ENCODE measurements around the gene MAP3K4.

DNA sequence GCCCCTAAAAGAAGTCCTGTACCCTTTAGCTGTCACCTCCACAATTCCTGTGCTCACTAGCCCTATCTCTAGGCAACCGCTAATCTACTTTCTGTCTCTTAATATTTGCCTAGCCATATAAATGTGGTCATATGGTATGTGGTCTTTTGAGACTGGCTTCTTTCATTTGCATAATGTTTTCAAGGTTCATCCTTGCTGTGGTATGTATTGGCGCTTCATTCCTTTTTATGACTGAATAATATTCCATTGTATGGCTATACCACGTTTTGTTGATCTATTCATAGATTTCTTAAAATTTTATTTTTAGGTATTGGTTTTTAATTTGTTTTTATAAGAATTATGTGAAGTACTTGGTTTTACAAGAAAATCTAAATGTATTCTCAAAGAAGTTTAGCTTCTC lies 70.0 kb downstream of the MAP3K4 start:
- TF ChIP-seq EP300 (IDR thresholded peaks at IDR 0.05) (no peak), POLR2A (IDR thresholded peaks at IDR 0.05) (no peak)
- TF ChIP-seq, protein P1, sequence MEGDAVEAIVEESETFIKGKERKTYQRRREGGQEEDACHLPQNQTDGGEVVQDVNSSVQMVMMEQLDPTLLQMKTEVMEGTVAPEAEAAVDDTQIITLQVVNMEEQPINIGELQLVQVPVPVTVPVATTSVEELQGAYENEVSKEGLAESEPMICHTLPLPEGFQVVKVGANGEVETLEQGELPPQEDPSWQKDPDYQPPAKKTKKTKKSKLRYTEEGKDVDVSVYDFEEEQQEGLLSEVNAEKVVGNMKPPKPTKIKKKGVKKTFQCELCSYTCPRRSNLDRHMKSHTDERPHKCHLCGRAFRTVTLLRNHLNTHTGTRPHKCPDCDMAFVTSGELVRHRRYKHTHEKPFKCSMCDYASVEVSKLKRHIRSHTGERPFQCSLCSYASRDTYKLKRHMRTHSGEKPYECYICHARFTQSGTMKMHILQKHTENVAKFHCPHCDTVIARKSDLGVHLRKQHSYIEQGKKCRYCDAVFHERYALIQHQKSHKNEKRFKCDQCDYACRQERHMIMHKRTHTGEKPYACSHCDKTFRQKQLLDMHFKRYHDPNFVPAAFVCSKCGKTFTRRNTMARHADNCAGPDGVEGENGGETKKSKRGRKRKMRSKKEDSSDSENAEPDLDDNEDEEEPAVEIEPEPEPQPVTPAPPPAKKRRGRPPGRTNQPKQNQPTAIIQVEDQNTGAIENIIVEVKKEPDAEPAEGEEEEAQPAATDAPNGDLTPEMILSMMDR (IDR thresholded peaks at IDR 0.05) = no peak

Data from sigmoid colon (tissue), 4 donors.